Measurements from ENCODE around the gene MLPH.

The MLPH gene

DNA sequence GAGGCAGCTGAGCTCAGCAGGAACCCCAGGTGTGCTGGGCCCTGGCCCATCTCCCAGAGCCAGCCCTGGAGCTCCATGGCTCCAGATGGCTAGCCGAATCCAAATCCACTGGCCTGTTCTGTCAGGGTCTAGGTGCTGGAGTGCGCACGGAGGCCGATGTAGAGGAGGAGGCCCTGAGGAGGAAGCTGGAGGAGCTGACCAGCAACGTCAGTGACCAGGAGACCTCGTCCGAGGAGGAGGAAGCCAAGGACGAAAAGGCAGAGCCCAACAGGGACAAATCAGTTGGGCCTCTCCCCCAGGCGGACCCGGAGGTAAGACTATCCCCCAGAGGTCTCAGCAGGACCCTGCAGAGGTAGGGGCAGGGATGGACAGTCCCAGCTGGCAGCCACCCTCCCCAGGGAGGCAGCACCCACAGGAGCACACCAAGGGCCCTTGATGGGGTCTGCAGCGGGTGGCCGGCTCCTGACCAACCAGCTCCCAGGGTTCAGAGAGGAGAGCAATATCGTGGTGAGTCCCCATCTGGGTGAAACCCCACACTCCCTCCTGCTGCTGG lies 53.2 kb downstream of the MLPH start:
- TF ChIP-seq, protein P1, sequence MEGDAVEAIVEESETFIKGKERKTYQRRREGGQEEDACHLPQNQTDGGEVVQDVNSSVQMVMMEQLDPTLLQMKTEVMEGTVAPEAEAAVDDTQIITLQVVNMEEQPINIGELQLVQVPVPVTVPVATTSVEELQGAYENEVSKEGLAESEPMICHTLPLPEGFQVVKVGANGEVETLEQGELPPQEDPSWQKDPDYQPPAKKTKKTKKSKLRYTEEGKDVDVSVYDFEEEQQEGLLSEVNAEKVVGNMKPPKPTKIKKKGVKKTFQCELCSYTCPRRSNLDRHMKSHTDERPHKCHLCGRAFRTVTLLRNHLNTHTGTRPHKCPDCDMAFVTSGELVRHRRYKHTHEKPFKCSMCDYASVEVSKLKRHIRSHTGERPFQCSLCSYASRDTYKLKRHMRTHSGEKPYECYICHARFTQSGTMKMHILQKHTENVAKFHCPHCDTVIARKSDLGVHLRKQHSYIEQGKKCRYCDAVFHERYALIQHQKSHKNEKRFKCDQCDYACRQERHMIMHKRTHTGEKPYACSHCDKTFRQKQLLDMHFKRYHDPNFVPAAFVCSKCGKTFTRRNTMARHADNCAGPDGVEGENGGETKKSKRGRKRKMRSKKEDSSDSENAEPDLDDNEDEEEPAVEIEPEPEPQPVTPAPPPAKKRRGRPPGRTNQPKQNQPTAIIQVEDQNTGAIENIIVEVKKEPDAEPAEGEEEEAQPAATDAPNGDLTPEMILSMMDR (IDR thresholded peaks at IDR 0.05): no peak
- H3K27ac ChIP-seq: no peak overlapping the region
- H3K4me3 ChIP-seq: no peak overlapping the region
- DNase-seq (ENCODE audit: low spot score): no peak

- DNase-seq (ENCODE audit: low spot score): no peak
- Histone ChIP-seq H3K4me3 (no peak overlapping the region), H3K27ac (no peak overlapping the region)
- TF ChIP-seq, protein P1 (IDR thresholded peaks at IDR 0.05): no peak
Measured at GRCh38 chr2:237540823-237541222, 53.8 kb downstream of the MLPH start.

DNA sequence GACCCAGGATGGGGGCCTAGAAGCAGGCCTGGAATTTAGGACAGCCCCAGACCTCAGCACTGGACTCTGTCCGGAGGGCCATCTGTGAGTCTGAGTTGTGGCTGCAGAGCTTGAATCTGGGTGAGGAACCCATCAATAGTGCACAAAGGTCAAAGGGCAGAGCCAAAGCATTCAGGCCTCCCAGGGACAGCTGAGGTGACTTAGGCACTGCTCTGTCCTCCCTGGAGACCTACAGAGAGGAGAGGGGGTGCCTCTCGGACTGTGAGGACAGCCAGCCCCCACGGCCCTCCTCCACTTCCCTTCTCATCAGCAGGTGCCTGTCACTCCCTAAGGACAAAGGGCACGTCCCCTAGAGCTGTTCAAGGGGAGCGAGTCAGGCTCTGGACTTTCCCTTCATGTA lies 54.2 kb downstream of the MLPH start:
- TF ChIP-seq, protein P1 (IDR thresholded peaks at IDR 0.05): no peak
- Histone ChIP-seq H3K27ac (no peak overlapping the region), H3K4me3 (no peak overlapping the region)
- no peak for DNase-seq (ENCODE audit: low spot score)

DNA sequence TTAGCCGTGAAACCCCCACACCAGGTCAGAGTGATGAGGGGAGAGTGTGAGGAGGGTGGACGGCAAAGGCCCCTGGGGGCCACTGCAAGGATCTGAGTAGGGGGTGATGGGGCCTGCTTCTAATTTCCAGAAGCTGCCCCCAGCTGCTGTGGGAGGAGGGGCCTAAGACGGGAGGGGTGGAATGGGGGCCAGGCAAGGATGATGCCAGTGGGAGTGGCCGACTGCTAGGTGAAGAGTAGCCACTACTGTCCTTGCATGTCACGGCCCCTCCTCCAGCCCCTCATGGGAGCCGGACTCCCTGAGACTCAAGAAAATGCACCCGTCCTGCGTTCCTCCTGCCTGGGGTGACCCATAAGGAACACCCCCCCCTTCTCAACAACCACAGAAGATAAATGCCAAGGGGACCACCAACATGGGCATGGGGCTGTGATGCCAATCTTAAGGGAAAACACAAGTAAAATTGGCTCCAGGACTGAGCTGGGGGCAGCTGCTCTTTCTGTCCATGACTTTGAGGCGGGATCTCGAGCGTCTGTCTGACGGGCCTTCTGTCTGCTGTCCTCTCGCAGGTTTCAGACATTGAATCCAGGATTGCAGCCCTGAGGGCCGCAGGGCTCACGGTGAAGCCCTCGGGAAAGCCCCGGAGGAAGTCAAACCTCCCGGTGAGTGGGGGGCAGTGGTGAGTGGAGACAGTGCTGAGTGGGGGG lies 55.1 kb downstream of the MLPH start:
- no peak for DNase-seq (ENCODE audit: low spot score)
- Histone ChIP-seq H3K27ac (no peak overlapping the region), H3K4me3 (no peak overlapping the region)
- TF ChIP-seq, protein P1 (IDR thresholded peaks at IDR 0.05): no peak

DNA sequence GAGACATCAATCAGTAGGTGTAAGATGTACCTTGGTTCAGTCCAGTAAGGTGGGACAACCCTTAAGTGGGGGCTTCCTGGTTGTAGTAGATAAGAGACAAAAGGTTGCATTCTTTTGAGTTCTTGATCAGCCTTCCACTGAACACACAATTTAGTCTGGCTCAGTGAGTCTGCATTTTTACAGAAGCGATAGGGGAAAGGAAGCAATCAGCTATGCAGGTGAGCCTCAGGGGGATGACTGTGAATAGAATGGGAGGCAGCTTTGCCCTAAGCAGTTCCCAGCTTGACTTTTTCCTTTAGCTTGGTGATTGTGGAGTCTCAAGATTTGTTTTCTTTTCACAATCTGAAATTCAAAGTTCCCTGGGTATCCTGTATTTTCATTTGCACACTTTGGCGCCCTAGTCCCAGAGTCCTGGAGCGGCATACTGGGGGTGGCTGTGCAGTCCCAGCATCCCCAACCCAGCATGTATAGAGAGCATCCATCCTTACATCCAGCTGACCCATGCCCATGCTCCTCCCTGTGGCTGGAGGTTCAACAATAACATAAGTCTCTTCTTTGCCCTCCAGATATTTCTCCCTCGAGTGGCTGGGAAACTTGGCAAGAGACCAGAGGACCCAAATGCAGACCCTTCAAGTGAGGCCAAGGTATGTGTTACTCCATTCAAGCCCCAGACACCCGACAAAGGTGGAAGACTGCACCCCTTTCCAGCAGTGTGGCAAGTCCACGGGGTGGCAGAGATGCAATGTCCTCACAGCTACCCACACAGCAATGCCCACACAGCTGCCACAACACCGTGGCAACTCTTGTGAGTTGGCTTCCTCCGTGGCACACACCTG lies 59.2 kb downstream of the MLPH start:
- TF ChIP-seq, protein P1 (IDR thresholded peaks at IDR 0.05): no peak
- H3K27ac ChIP-seq: no peak overlapping the region
- H3K4me3 ChIP-seq: no peak overlapping the region
- no peak for DNase-seq (ENCODE audit: low spot score)

- TF ChIP-seq, protein P1 (IDR thresholded peaks at IDR 0.05): no peak
- Histone ChIP-seq H3K4me3 (no peak overlapping the region), H3K27ac (no peak overlapping the region)
- DNase-seq (ENCODE audit: low spot score): no peak
Measured at GRCh38 chr2:237546876-237547395, 59.9 kb downstream of the MLPH start.

All from coronary artery (tissue), 2 donors.